ENCODE data around the gene WDR62. TPM values are rescaled to one million over a fixed set of nuclear protein-coding genes. Genes with fewer than 3 reads are reported as not detected.
A peak's percentile ranks its signal among the peaks of the same experiment; 100 is the strongest.

The WDR62 gene
- total RNA-seq, 1 experiment from 2014 or later, result 51.4 TPM

DNA sequence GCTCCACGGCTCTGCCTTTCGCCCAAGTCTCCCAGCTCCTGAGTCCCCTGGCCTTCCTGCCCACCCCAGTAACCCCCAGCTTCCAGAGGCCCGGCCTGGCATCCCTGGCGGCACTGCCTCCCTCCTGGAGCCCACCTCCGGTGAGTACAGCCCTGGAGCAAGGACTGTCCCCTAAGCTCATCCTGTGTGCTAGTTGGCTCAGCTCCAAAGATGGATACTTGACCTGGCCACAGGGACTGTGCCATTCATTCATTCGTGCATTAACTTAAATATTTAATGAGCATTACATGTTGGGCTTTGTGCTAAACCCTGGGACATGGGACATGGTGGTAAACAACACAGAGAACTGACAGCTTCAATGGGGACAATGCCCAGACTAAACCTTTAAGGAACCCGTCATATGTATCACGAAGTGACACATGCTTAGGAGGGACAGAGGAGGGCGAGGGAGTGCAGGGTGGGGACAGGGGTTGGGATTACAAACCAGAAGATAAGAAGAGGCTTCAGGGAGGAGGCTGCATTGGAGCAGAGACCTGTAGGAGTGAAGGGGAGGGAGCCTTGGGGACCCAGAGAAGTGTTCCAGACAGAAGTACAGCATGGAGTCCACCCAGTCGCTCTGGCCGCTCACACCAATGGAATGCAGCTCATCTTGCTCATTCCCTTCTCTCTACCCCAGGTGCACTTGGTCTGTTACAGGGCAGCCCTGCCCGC, 49.3 kb downstream of the WDR62 start:
- ChIA-PET POLR2A (interaction anchor here (0.6 kb wide), 1 partner anchor 11 kb away, joined by 4 read pairs; the partner anchor contains the start of gene TBCB), CTCF (no interaction called here)
- no peaks in the 10 kb centered on the region for H3K4me1 ChIP-seq (ENCODE audit: control insufficient read depth, insufficient read depth, low read length)
- TF ChIP-seq POLR2AphosphoS5 (IDR thresholded peaks at IDR 0.05; ENCODE audit: low read depth, low read length), result peak; percentile 7; the same call in 1 of the 2 replicates
- TF ChIP-seq, protein P1, sequence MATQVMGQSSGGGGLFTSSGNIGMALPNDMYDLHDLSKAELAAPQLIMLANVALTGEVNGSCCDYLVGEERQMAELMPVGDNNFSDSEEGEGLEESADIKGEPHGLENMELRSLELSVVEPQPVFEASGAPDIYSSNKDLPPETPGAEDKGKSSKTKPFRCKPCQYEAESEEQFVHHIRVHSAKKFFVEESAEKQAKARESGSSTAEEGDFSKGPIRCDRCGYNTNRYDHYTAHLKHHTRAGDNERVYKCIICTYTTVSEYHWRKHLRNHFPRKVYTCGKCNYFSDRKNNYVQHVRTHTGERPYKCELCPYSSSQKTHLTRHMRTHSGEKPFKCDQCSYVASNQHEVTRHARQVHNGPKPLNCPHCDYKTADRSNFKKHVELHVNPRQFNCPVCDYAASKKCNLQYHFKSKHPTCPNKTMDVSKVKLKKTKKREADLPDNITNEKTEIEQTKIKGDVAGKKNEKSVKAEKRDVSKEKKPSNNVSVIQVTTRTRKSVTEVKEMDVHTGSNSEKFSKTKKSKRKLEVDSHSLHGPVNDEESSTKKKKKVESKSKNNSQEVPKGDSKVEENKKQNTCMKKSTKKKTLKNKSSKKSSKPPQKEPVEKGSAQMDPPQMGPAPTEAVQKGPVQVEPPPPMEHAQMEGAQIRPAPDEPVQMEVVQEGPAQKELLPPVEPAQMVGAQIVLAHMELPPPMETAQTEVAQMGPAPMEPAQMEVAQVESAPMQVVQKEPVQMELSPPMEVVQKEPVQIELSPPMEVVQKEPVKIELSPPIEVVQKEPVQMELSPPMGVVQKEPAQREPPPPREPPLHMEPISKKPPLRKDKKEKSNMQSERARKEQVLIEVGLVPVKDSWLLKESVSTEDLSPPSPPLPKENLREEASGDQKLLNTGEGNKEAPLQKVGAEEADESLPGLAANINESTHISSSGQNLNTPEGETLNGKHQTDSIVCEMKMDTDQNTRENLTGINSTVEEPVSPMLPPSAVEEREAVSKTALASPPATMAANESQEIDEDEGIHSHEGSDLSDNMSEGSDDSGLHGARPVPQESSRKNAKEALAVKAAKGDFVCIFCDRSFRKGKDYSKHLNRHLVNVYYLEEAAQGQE (IDR thresholded peaks at IDR 0.05; ENCODE audit: insufficient read depth in 1 of 2, low read depth in 2 of 2, low read length in 1 of 2), result no peak
- H3K27me3 ChIP-seq (ENCODE audit: control insufficient read depth, insufficient read depth, low read length), result no peaks in the 10 kb centered on the region
- BruUV-seq (replicated peaks), result no TSS peak
- intact Hi-C loops (cut with micrococcal nuclease; ENCODE audit: unreplicated experiment) (no loop called here), in situ Hi-C loops (cut with HindIII; ENCODE audit: low pct_unique_long_range_greater_than_20kb, low sequenced_read_pairs) (no loop called here)
- H3K36me3 ChIP-seq (ENCODE audit: control insufficient read depth, insufficient read depth, low read length), result peaks cover 6% of the 10 kb centered on the region; the same call in 1 of the 2 replicates
- no peak overlapping the region for H3K4me3 ChIP-seq (ENCODE audit: low read depth in 2 of 2, low read length in 2 of 2)
- no peak overlapping the region for H3K27ac ChIP-seq (ENCODE audit: low read length)
- DNase-seq (ENCODE audit: low read depth, low spot score), result no peak
- peak; percentile 18; the same call in 1 of the 2 replicates for ATAC-seq
- no peaks in the 10 kb centered on the region for H3K9me3 ChIP-seq (ENCODE audit: control insufficient read depth, insufficient read depth, low read depth, low read length)

GRCh38 chr19:36106441-36106840, 51.7 kb downstream of the WDR62 start:
- H3K27me3 ChIP-seq (ENCODE audit: control insufficient read depth, insufficient read depth, low read length), result no peaks in the 10 kb centered on the region
- ChIA-PET CTCF (no interaction called here), POLR2A (interaction anchor here (0.6 to 0.8 kb wide), 2 partner anchors 11 to 50 kb away, joined by 3 to 13 read pairs; no protein-coding TSS in a partner anchor)
- no peaks in the 10 kb centered on the region for H3K4me1 ChIP-seq (ENCODE audit: control insufficient read depth, insufficient read depth, low read length)
- in situ Hi-C loops (cut with HindIII; ENCODE audit: low pct_unique_long_range_greater_than_20kb, low sequenced_read_pairs), result no loop called here
- no peak overlapping the region for H3K4me3 ChIP-seq (ENCODE audit: low read depth in 2 of 2, low read length in 2 of 2)
- DNase-seq (ENCODE audit: low read depth, low spot score), result no peak
- ATAC-seq, result no peak
- H3K27ac ChIP-seq (ENCODE audit: low read length), result no peak overlapping the region
- no TSS peak for BruUV-seq (replicated peaks)
- intact Hi-C loops (cut with micrococcal nuclease; ENCODE audit: unreplicated experiment), result no loop called here
- H3K9me3 ChIP-seq (ENCODE audit: control insufficient read depth, insufficient read depth, low read depth, low read length), result no peaks in the 10 kb centered on the region
- H3K36me3 ChIP-seq (ENCODE audit: control insufficient read depth, insufficient read depth, low read length), result 0 out of 2 replicates have a peak, but pooled peaks cover 2% of the 10 kb centered on the region
- TF ChIP-seq, protein P1 (IDR thresholded peaks at IDR 0.05; ENCODE audit: insufficient read depth in 1 of 2, low read depth in 2 of 2, low read length in 1 of 2), result no peak
- TF ChIP-seq, protein P2, sequence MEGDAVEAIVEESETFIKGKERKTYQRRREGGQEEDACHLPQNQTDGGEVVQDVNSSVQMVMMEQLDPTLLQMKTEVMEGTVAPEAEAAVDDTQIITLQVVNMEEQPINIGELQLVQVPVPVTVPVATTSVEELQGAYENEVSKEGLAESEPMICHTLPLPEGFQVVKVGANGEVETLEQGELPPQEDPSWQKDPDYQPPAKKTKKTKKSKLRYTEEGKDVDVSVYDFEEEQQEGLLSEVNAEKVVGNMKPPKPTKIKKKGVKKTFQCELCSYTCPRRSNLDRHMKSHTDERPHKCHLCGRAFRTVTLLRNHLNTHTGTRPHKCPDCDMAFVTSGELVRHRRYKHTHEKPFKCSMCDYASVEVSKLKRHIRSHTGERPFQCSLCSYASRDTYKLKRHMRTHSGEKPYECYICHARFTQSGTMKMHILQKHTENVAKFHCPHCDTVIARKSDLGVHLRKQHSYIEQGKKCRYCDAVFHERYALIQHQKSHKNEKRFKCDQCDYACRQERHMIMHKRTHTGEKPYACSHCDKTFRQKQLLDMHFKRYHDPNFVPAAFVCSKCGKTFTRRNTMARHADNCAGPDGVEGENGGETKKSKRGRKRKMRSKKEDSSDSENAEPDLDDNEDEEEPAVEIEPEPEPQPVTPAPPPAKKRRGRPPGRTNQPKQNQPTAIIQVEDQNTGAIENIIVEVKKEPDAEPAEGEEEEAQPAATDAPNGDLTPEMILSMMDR (IDR thresholded peaks at IDR 0.05), result no peak
- TF ChIP-seq POLR2AphosphoS5 (IDR thresholded peaks at IDR 0.05; ENCODE audit: low read depth, low read length) (no peak), TCF7L2 (IDR thresholded peaks at IDR 0.05; ENCODE audit: low read depth, low read length) (no peak), SIN3A (IDR thresholded peaks at IDR 0.05; ENCODE audit: borderline replicate concordance, insufficient read depth, low read depth, low read length) (no peak)
